Measurements from ENCODE around the gene SLC25A21.

Gene SLC25A21

DNA sequence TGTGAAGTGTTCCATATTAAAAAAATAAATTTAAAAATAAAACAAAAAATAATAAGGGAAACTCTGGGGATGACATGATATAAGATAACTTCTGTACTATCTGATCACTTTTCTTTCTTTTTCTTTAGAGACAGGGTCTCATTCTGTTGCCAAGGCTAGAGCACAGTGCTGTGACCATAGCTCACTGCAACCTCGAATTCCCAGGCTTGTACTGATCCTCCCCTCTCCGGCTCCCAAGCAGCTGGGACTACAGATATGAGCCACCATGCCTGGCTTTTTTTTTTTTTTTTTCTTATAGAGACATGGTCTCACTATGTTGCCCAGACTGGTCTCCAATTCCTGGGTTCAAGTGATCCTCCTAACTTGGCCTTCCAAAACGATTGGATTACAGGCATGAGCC is 14.9 kb upstream of the SLC25A21 start (continued):
- TF ChIP-seq PRDM6 (tag by site-specific recombination; IDR thresholded peaks at IDR 0.05) (no peak), ZNF16 (tag by site-specific recombination; IDR thresholded peaks at IDR 0.05; ENCODE audit: low read depth) (no peak), ZNF23 (tag by site-specific recombination; IDR thresholded peaks at IDR 0.05; ENCODE audit: borderline replicate concordance) (no peak), ZNF701 (tag by site-specific recombination; IDR thresholded peaks at IDR 0.05) (no peak)

GRCh38 chr14:37186865-37187264 is 14.5 kb upstream of the SLC25A21 start:
- Histone ChIP-seq H3K9me3 (ENCODE audit: control insufficient read depth, insufficient read depth, low read depth, low read length) (no peaks in the 10 kb centered on the region), H3K4me1 (ENCODE audit: control insufficient read depth, insufficient read depth, low read length) (no peaks in the 10 kb centered on the region), H3K4me3 (ENCODE audit: low read depth, low read length) (no peak overlapping the region), H3K36me3 (ENCODE audit: control insufficient read depth in 2 of 2, insufficient read depth in 1 of 2, low read length in 2 of 2) (no peaks in the 10 kb centered on the region), H3K27ac (ENCODE audit: extremely low read depth, low read depth, low read length) (no peak overlapping the region)
- POLR2A ChIA-PET: interaction anchor here (1.4 kb wide), 1 partner anchor 10 kb away, joined by 3 read pairs; no protein-coding TSS in a partner anchor
- CTCF ChIA-PET: interaction anchor here (0.6 to 1.1 kb wide), 2 partner anchors 21 to 114 kb away, joined by 4 to 5 read pairs; no protein-coding TSS in a partner anchor
- TF ChIP-seq ZNF513 (tag by site-specific recombination; IDR thresholded peaks at IDR 0.05) (no peak), SP3 (tag by site-specific recombination; IDR thresholded peaks at IDR 0.05) (no peak), ZIC2 (tag by site-specific recombination; IDR thresholded peaks at IDR 0.05) (no peak), ZNF426 (tag by site-specific recombination; IDR thresholded peaks at IDR 0.05) (no peak), REPIN1 (tag by site-specific recombination; IDR thresholded peaks at IDR 0.05; ENCODE audit: low read depth) (no peak), ZNF626 (tag by site-specific recombination; IDR thresholded peaks at IDR 0.05) (no peak), ZNF518A (tag by site-specific recombination; conservative IDR thresholded peaks at IDR 0.05; ENCODE audit: low read depth) (no peak), ZNF132 (tag by site-specific recombination; IDR thresholded peaks at IDR 0.05; ENCODE audit: borderline replicate concordance) (no peak), ZBTB17 (tag by site-specific recombination; IDR thresholded peaks at IDR 0.05) (no peak), PRDM6 (tag by site-specific recombination; IDR thresholded peaks at IDR 0.05) (no peak), IKZF3 (tag by site-specific recombination; IDR thresholded peaks at IDR 0.05) (no peak), ZNF398 (tag by site-specific recombination; IDR thresholded peaks at IDR 0.05) (no peak), ELK4 (IDR thresholded peaks at IDR 0.05; ENCODE audit: borderline replicate concordance, low read depth, low read length) (no peak), ZNF248 (tag by site-specific recombination; IDR thresholded peaks at IDR 0.05) (no peak), SP7 (tag by site-specific recombination; IDR thresholded peaks at IDR 0.05) (no peak), HOXC10 (CRISPR knock-in tag; IDR thresholded peaks at IDR 0.05) (no peak)
- TF ChIP-seq, protein P1, sequence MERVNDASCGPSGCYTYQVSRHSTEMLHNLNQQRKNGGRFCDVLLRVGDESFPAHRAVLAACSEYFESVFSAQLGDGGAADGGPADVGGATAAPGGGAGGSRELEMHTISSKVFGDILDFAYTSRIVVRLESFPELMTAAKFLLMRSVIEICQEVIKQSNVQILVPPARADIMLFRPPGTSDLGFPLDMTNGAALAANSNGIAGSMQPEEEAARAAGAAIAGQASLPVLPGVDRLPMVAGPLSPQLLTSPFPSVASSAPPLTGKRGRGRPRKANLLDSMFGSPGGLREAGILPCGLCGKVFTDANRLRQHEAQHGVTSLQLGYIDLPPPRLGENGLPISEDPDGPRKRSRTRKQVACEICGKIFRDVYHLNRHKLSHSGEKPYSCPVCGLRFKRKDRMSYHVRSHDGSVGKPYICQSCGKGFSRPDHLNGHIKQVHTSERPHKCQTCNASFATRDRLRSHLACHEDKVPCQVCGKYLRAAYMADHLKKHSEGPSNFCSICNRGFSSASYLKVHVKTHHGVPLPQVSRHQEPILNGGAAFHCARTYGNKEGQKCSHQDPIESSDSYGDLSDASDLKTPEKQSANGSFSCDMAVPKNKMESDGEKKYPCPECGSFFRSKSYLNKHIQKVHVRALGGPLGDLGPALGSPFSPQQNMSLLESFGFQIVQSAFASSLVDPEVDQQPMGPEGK (tag by site-specific recombination; IDR thresholded peaks at IDR 0.05): no peak
